ENCODE results near the gene OR1M1.

DNA sequence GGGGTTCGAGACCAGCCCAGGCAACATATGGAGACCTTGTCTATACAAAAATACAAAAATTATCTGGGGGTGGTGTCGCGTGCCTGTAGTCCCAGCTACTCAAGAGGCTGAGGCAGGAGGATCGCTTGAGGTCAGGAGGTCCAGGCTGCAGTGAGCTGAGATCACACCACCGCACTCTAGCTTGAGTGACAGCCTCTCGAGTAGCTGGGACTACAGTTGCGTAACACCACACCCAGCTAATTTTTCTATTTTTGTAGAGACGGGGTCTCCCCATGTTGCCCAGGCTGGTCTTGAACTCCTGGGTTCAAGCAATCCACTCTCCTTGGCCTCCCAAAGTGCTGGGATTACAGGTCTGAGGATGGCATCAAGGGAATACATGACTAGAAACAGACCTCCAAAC, 45.8 kb upstream of the OR1M1 start:
- TF ChIP-seq, protein P1, sequence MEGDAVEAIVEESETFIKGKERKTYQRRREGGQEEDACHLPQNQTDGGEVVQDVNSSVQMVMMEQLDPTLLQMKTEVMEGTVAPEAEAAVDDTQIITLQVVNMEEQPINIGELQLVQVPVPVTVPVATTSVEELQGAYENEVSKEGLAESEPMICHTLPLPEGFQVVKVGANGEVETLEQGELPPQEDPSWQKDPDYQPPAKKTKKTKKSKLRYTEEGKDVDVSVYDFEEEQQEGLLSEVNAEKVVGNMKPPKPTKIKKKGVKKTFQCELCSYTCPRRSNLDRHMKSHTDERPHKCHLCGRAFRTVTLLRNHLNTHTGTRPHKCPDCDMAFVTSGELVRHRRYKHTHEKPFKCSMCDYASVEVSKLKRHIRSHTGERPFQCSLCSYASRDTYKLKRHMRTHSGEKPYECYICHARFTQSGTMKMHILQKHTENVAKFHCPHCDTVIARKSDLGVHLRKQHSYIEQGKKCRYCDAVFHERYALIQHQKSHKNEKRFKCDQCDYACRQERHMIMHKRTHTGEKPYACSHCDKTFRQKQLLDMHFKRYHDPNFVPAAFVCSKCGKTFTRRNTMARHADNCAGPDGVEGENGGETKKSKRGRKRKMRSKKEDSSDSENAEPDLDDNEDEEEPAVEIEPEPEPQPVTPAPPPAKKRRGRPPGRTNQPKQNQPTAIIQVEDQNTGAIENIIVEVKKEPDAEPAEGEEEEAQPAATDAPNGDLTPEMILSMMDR (IDR thresholded peaks at IDR 0.05) = no peak
- TF ChIP-seq POLR2A (IDR thresholded peaks at IDR 0.05) = no peak

Data from heart left ventricle (tissue), 13 donors.